Stimulated activated CD4-positive, alpha-beta T cell treated with anti-CD3 and anti-CD28 coated beads, Interleukin-1b, Interleukin-23, amount 100 ng/mL, for 24 hours (primary cell): ENCODE data around the gene ARL13A.
"Not testable (repeated sequence)": the region's sequence is repeated elsewhere in the genome, so short reads cannot be mapped to it uniquely, and the experiment has no call there.

Source experiments
- DNase-seq, 4 experiments: peaks; one replicate each; pipeline ENCODE4 v3.0.0-alpha.2; 2020; ENCODE audit warnings: low read depth in 4 of 4, low spot score in 1 of 4

The ARL13A gene

DNA sequence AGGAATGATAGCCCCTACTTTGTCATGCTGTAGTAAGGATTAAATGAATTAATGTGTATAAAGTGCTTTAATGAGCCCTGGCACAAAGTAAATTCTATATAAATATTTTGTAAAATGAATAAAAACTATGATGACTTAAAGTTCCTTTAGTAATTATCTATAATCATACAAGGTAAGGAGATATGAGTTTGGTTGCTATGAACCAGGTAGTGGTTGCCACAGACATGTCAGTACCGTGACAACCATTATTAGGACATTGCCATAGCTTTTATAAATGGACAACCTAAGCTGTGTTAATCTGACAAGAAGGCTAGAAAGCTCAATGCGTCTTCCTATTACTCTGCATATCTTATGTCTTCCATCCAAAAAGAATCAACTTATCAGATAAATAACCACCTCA, at the start of gene ARL13A:
ARL13A (plus strand) TSS at position 301 of the 400 bp plus-strand sequence. CDS start 3,982 bp downstream, outside the sequence.
- DNase-seq: no peak

DNA sequence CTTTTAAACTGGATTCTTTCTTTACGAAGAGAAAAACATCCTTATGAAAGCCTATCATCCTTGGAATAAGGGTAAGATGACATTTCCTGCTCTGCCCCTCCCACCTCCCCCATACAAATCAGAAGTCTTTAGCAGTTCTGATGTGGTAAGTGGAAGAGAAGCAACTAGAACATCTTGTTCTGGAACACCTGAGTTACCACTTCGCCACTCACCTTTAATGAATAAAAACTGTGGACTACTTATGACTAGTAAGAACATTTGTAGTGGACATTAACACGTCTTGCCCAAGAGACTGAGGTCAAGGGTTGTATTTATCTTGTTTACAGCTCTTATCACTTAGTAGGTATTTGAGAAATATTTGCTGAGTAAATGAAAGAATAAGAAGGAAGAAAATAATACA, 45.1 kb upstream of the ARL13A start:
- DNase-seq: no peak

GRCh38 chrX:100926453-100926852, 43.1 kb upstream of the ARL13A start:
- DNase-seq: no peak

GRCh38 chrX:100928660-100929613, 40.6 kb upstream of the ARL13A start, which contains the start of gene XKRX:
Gene XKRX (minus strand): TSS chrX:100928917. CDS start chrX:100928304, 613 bp downstream.
- peak in 1 of 4 experiments; percentile 20 for DNase-seq

DNA sequence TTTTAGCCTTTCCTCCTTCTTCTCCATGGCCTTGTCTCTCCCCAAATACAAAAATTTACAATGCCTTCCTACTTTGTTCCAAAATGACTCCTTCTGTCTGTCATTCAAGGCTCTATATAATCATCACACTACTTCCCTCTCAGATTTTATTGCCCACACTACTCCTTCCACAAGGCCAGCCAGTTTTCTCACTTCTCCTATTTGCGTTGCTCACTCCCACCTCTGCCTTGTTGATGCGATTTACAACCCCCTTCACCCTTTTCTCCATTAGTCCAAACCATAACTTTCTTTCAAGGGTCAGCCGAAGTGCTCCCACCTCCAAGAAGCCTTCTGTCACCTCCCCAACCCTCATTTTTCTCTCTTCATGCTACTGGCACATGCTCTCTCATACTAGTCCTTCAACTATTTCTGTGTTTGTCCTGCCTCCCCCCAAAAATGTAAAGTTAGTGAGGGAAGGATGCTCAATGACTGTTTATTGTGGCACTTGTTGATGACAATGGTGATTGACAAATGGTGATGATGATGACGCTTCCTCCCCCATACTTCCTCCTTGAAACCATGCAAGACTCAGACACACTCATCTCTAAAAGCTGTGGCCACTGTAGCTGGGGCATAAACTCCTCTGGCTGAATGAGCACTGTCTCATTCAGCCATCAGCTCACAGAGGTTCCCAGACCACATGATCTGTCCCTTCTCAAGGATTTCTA, 38.1 kb upstream of the ARL13A start:
- DNase-seq: no peak

- DNase-seq: no peak
Observed at GRCh38 chrX:100931925-100932285, 37.6 kb upstream of the ARL13A start.

DNA sequence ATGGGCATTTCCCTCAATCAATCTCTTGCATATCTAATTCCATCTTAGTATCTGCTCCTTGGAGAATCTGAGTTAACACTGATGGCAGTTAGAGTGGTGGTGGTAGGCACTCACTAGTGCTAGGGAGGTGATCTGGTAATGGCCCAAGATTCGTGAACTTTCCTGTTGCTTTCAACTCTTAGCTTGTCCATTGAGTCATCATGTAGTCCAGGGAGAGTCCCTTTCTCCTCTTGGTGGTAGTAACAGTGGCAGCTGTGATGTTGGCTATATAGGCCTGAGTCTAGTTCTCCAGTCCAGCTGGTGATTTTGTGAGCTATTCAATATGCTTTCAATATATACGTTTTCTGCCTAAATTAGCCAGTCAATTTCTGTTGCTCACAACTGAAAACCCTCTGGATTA, 33.7 kb upstream of the ARL13A start:
- no peak for DNase-seq

- no peak for DNase-seq
Observed at GRCh38 chrX:100939333-100939732, 30.2 kb upstream of the ARL13A start.

DNA sequence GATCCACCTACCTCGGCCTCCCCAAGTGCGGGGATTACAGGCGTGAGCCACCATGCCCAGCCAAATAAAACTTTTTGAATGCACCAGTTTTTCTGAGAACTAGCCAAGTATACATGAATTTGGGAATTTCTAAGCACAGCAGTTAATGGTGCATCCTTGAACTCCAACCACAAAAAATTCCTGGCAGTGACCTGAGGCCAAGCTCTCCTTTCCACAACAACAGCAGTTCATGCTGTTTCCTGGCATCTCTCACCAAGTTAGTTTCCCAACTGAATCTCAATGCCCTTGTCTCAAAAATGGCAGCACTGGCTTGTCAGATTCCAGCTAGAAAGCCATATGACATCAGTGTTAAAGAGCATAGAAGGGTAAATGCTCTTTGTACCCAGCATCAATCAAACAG, 24.9 kb upstream of the ARL13A start:
- DNase-seq: no peak

- no peak for DNase-seq
Observed at GRCh38 chrX:100946299-100946927, 23.1 kb upstream of the ARL13A start.

GRCh38 chrX:100948557-100948956, 21.0 kb upstream of the ARL13A start:
- no peak for DNase-seq

DNA sequence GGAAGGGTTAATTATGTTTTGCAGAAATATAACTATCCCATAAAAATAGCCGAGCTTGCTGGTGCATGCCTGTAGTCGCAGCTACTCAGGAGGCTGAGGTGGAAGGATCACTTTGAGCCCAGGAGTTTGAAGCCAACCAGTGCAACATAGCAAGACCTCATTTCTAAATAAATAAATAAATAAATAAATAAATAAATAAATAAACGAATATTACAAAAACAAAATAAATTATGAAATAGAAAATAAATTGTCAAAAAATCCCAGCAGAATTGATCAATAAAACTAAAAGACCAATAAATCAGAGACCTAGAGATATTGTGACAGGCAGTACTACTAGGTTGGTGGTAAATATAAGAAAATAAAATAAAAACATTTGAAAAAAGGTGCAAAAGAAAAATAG, 6.7 kb upstream of the ARL13A start:
- DNase-seq: no peak

DNA sequence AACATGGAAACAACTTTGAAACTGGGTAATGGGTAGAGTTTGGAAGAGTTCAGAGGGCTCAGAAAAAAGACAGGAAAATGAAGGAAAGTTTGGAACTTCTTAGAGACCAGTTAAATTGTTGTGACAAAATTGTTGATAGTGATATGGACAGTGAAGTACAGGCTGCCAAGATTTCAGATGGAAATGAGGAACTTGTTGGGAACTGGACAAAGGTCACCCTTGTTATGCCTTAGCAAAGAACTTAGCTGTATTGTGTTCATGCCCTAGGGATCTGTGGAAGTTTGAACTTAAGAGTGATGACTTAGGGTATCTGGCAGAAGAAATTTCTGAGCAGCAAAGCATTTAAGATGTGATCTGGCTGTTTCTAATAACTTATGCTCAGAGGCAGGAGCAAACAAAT, 5.1 kb upstream of the ARL13A start:
- DNase-seq: no peak

GRCh38 chrX:100969936-100970335, 428 bp downstream of the ARL13A start:
- DNase-seq: no peak

DNA sequence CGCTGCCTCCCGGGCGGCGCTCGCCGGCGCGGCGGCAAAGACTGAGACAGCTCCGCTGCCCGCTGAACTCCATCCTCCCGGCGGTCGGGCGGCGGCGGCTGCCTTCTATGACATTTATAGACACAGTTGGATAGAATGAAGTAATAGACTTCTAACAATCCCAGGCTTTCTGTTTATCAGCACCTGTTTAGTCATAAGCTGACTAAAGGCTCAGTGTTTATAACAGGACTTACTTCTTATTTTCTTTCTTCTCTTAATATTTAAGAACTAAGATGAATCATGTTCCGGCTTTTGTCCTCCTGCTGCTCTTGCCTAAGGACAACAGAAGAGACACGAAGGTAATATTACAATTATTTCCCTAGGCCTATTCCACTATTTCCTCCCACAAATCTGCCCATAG, 3.9 kb downstream of the ARL13A start:
- DNase-seq: no peak

GRCh38 chrX:100975212-100975611, 5.7 kb downstream of the ARL13A start:
- no peak for DNase-seq

DNA sequence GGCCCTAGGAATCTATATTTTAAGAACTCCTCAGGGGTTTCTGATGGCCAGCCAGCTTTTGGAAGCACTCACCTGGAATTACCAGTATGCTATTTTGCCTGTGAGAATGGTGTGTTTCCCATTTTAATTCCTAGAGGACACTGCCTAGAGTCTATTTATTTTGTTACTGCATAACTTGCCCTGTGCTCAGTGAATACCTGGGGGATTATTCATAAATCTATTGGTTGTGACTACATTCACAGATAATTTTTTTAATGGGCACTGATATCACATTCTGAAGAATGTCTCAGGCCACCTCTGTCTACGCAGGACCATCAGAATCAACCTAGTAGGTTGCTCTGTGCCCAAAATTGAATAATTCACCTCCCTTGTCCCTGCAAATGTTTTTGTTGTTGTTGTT, 6.7 kb downstream of the ARL13A start:
- DNase-seq: no peak

GRCh38 chrX:100979881-100980607, 10.5 kb downstream of the ARL13A start:
- DNase-seq: no peak

DNA sequence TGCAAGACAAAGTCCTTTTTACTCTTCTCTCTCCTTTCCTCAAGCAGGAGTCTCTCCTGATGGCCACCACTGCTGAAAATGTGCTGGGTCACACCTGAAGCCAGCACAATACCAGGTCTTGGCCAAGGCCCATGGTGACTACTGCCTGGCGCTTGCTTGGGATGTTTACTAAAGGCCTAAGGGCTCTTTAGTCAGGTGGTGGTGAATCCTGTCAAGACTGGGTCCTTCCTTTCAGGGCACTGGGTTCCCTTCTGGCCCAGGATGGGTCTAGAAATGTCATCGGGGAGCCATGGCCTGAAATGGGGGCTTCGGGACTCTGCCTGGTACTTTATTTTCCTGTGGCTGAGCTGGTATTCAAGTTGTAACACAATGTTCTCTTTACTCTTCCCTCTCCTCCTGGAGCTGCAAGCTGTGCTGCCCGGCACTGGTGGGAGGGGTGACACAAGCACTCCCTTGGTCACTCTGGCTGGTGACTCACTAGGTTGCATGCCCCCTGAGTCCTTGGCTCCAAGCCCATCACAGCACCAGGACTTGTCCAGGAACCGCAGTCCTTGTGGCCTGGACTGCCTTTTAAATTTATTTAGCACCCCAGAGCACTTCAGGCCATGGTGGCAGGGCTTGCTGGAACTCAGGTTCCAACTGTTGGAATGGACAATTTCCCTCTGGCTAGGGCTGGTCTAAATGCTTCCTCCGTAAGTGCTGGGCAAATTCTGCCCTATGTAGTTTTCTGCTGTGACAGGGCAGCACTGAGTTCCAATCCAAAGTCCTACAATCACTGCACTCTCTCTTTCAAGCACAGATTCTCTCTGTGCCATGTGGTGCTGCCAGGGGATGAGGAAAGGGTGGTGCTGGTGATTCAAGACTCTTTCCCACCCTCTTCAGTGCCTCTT, 11.3 kb downstream of the ARL13A start:
- DNase-seq: no peak

- not testable (repeated sequence) for DNase-seq
Observed at GRCh38 chrX:100981498-100981845, 12.0 kb downstream of the ARL13A start.
